Left ventricle myocardium inferior (tissue), 1 donor: ENCODE results near the gene EFS. TPM values are rescaled to one million over a fixed set of nuclear protein-coding genes. Genes with fewer than 3 reads are reported as not detected.

ENCODE experiments used
- DNase-seq: peaks from one replicate; pipeline ENCODE4 v3.0.0-alpha.2; 2020
- H3K27ac ChIP-seq: fragments of 200-600 bp; replicated peaks from 2 replicates; pipeline ENCODE4 v1.8.0; 2021
- H3K27me3 ChIP-seq: fragments of 200-600 bp; 2 replicates; pipeline ENCODE4 v1.8.0; 2021; ENCODE audit warnings: low read depth
- H3K36me3 ChIP-seq: fragments of 200-600 bp; 2 replicates; pipeline ENCODE4 v1.8.0; 2021
- H3K4me1 ChIP-seq: fragments of 200-600 bp; 2 replicates; pipeline ENCODE4 v1.8.0; 2021
- H3K4me3 ChIP-seq: fragments of 200-600 bp; 2 replicates; pipeline ENCODE4 v1.8.0; 2021; ENCODE audit warnings: mild to moderate bottlenecking, moderate library complexity
- H3K9me3 ChIP-seq: fragments of 200-600 bp; replicated peaks from 2 replicates; pipeline ENCODE4 v1.8.0; 2021
- intact Hi-C: fragments of 100-400 bp; cut with micrococcal nuclease; formaldehyde crosslinking; loops from one replicate; pipeline ENCODE4 v1.11.0; 2022
- total RNA-seq: library from RNA; stranded (reverse); fragmentation: NEBNext Ultra II Directional; extraction: Animal tissue kit (Norgen Biotek cat#: 25700); gene quantifications from one replicate; pipeline ENCODE4 v1.2.1, GENCODE V29; 2021
- TF ChIP-seq, protein P1 (sequence below): fragments of 200-600 bp; IDR thresholded peaks from 2 replicates; pipeline ENCODE4 v1.8.0; 2021; ENCODE audit warnings: antibody characterized with exemption, mild to moderate bottlenecking, borderline replicate concordance
- donor health status: DM: no; HTN: yes; CAD: no; lungs with severe emphysema.

EFS gene
- total RNA-seq, 1 donor from 2014 or later: 3.6 TPM

DNA sequence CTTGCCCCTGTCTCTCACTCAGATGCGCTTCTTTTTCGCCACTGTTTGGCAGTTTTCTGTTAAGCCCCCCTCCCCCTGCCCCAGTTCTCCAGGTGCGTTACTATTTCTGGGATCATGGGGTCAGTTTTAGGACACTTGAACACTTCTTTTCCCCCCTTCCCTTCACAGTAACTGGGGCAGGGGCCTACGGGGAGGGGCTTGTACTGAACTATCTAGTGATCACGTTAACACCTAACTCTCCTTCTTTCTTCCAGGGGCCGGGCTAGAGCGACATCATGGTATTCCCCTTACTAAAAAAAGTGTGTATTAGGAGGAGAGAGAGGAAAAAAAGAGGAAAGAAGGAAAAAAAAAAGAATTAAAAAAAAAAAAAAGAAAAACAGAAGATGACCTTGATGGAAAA lies 40.0 kb downstream of the EFS start:
- Histone ChIP-seq H3K27me3 (no peaks in the 10 kb centered on the region), H3K36me3 (peaks cover 28% of the 10 kb centered on the region), H3K4me3 (no peak overlapping the region), H3K9me3 (no peaks in the 10 kb centered on the region), H3K4me1 (peaks cover 36% of the 10 kb centered on the region), H3K27ac (no peak overlapping the region)
- TF ChIP-seq, protein P1, sequence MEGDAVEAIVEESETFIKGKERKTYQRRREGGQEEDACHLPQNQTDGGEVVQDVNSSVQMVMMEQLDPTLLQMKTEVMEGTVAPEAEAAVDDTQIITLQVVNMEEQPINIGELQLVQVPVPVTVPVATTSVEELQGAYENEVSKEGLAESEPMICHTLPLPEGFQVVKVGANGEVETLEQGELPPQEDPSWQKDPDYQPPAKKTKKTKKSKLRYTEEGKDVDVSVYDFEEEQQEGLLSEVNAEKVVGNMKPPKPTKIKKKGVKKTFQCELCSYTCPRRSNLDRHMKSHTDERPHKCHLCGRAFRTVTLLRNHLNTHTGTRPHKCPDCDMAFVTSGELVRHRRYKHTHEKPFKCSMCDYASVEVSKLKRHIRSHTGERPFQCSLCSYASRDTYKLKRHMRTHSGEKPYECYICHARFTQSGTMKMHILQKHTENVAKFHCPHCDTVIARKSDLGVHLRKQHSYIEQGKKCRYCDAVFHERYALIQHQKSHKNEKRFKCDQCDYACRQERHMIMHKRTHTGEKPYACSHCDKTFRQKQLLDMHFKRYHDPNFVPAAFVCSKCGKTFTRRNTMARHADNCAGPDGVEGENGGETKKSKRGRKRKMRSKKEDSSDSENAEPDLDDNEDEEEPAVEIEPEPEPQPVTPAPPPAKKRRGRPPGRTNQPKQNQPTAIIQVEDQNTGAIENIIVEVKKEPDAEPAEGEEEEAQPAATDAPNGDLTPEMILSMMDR: no peak
- intact Hi-C loops: loop anchor here (5.0 kb wide), 1 partner anchor 52 kb away; the partner anchor contains the start of gene CMTM5
- no peak for DNase-seq

DNA sequence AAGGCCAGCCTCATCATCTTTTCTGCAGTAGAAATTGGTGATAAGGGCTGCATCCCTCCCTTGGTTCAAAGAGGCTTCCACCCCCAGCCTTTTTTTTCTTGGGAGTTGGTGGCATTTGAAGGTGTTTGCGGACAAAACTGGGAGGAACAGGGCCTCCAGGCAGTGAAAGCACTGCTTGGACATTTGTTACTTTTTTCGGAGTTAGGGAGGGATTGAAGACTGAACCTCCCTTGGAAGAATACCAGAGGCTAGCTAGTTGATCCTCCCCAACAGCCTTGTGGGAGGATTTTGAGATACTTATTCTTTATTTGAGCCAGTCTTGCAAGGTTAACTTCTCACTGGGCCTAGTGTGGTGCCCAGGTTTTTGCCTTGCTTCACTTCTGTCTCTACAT lies 40.5 kb downstream of the EFS start:
- DNase-seq: no peak

DNA sequence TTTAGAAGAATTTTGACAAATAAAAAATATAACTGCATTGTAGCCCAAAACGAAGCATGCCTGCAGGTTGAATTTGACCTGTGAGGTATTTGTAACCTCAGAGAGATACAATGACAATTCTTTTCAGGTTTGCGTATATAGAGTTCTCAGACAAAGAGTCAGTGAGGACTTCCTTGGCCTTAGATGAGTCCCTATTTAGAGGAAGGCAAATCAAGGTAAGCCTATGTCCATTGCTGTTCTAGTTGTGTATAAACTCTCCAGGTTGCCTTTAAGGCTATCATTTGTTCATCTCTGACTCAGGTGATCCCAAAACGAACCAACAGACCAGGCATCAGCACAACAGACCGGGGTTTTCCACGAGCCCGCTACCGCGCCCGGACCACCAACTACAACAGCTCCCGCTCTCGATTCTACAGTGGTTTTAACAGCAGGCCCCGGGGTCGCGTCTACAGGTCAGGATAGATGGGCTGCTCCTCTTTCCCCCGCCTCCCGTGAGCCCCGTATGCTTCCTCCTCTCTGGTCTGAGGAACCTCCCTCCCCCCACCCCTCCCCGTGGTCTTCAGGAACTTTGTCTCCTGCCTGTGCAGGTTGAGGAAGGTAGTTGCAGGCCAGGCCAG lies 41.0 kb downstream of the EFS start:
- no peak overlapping the region for H3K27ac ChIP-seq
- H3K36me3 ChIP-seq: peaks cover 28% of the 10 kb centered on the region
- TF ChIP-seq, protein P1: no peak
- DNase-seq: no peak
- no peaks in the 10 kb centered on the region for H3K27me3 ChIP-seq
- H3K4me3 ChIP-seq: no peak overlapping the region
- no peaks in the 10 kb centered on the region for H3K9me3 ChIP-seq
- H3K4me1 ChIP-seq: peaks cover 36% of the 10 kb centered on the region
- intact Hi-C loops: no loop called here

More for the DNA sequence above, 40.5 kb downstream of the EFS start:
- TF ChIP-seq, protein P1: no peak
- Histone ChIP-seq H3K27me3 (no peaks in the 10 kb centered on the region), H3K4me3 (no peak overlapping the region), H3K27ac (no peak overlapping the region), H3K4me1 (peaks cover 36% of the 10 kb centered on the region), H3K36me3 (peaks cover 28% of the 10 kb centered on the region), H3K9me3 (no peaks in the 10 kb centered on the region)
- intact Hi-C loops: no loop called here

DNA sequence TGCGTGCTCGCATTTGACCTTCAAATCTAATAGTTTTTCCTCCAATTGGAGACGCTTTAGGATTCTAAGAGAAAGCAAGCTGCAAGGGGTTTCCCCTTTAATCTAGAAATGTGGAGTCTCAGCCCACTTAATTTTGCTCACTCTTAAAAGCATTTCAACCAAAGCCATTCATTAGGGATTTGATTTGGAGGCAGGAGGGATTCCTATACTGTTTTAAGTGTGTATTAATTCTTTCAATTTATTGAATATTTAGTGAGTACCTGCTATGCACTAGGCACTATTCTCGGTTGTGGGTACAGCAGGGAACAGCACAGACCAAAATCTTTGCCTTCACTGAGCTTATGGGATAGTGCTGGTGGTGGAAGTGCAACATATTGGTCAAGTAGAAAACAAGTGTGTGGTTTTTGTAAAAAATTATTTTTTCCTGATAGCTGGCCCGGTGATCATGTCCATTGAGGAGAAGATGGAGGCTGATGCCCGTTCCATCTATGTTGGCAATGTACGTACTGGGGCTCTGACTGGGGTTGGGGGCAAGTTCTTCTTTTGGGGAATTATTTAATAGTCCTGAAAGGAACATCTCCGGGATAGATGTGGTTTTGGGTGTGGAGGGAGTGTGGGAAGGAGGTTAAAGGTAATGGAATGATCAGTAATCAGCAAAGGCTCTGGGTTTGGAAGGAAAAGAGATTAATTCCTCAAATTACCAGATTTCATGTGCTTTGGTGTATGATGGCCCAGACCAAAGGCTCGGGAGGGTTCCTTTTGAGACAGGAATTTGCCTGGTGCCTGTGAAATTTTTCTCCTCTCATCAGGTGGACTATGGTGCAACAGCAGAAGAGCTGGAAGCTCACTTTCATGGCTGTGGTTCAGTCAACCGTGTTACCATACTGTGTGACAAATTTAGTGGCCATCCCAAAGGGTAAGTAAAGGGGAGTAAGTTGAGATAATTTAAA lies 42.1 kb downstream of the EFS start:
- H3K4me3 ChIP-seq: peak overlapping the region; percentile 97
- intact Hi-C loops: no loop called here
- H3K27ac ChIP-seq: peak overlapping the region; percentile 98
- TF ChIP-seq, protein P1: no peak
- no peak for DNase-seq
- H3K4me1 ChIP-seq: peaks cover 36% of the 10 kb centered on the region
- H3K36me3 ChIP-seq: peaks cover 28% of the 10 kb centered on the region
- H3K9me3 ChIP-seq: no peaks in the 10 kb centered on the region
- H3K27me3 ChIP-seq: no peaks in the 10 kb centered on the region

DNA sequence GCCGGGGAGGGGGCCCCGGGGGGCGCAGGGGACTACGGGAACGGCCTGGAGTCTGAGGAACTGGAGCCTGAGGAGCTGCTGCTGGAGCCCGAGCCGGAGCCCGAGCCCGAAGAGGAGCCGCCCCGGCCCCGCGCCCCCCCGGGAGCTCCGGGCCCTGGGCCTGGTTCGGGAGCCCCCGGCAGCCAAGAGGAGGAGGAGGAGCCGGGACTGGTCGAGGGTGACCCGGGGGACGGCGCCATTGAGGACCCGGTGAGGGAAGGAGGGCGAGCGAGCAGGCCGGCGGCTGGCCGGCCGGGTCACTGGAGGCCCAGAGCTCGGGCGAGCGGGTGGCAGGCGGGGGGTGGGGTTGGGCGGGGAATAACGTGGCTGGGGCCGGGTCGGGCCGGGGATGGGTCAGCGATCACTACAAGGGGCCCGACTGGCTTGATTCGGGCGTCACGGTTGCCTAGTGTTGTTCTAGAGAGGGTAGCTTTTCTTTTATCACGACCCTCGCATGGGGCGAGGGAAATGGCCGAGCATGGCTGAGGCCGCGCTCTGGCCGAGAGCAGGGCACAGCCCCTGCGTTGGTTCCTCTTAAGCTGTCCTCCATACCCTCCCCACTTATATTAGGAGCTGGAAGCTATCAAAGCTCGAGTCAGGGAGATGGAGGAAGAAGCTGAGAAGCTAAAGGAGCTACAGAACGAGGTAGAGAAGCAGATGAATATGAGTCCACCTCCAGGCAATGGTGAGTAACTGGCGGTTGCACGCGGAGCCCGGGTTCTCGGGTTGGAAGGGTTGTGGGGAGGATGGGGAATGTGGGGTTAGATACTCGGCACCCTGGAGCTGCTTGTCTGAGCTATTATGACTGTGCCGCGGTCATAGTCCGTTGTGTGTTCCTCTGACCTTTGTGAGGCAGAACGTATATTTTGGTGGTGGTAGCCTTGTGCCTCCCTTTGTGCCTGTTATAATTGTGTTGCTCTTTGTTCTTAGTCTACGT lies 43.1 kb downstream of the EFS start:
- H3K36me3 ChIP-seq: peaks cover 28% of the 10 kb centered on the region
- intact Hi-C loops: no loop called here
- H3K27me3 ChIP-seq: no peaks in the 10 kb centered on the region
- H3K4me3 ChIP-seq: peak overlapping the region; percentile 97
- H3K9me3 ChIP-seq: no peaks in the 10 kb centered on the region
- peaks cover 36% of the 10 kb centered on the region for H3K4me1 ChIP-seq
- DNase-seq: peak; percentile 48
- peak overlapping the region; percentile 98 for H3K27ac ChIP-seq
- TF ChIP-seq, protein P1: no peak
